Esophagus muscularis mucosa (tissue), 4 donors: Measurements from ENCODE around the gene CNIH3.

Experiments
- EP300 ChIP-seq: sonication (generic); formaldehyde crosslinking; IDR thresholded peaks from one replicate; pipeline ENCODE4 v1.6.1; 2017; ENCODE audit warnings: antibody characterized with exemption
- POLR2A ChIP-seq: fragments of 450-650 bp; IDR thresholded peaks from one replicate; pipeline ENCODE4 v1.6.1; 2017; ENCODE audit warnings: antibody characterized with exemption, moderate library complexity, mild to moderate bottlenecking, low read depth
- POLR2AphosphoS5 ChIP-seq, 2 donors: sonication (generic); formaldehyde crosslinking; IDR thresholded peaks; one replicate each; pipeline ENCODE4 v1.6.1; 2017; ENCODE audit warnings: antibody characterized with exemption in 2 of 2
- TF ChIP-seq, protein P1 (sequence below), 3 experiments: fragments of 200-600 bp in 2 of 3; fragments of 450-650 bp in 1 of 3; sonication (generic) in 2 of 3; IDR thresholded peaks; one replicate each; pipeline ENCODE4 v1.5.1; 2017 to 2019; ENCODE audit warnings: antibody characterized with exemption in 3 of 3, mild to moderate bottlenecking in 2 of 3, moderate library complexity in 1 of 3

DNA sequence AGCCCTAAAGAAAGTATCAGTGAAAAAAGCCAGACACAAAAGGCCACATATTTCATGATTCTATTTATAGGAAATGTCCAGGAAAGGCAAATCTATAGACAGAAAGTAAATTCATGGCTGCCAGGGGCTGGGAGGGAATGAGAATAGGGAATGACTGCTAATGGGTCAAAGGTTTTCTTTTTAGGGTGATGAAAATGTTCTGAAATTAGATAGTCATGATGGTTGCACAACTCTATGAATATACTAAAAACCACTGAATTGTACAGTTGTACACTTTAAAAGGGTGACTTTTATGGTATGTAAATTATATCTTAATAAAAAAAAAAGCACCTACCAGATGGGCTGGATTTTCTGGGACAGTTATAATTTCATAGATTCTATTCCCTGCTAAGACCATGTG, 114.8 kb downstream of the CNIH3 start:
- TF ChIP-seq, protein P1, sequence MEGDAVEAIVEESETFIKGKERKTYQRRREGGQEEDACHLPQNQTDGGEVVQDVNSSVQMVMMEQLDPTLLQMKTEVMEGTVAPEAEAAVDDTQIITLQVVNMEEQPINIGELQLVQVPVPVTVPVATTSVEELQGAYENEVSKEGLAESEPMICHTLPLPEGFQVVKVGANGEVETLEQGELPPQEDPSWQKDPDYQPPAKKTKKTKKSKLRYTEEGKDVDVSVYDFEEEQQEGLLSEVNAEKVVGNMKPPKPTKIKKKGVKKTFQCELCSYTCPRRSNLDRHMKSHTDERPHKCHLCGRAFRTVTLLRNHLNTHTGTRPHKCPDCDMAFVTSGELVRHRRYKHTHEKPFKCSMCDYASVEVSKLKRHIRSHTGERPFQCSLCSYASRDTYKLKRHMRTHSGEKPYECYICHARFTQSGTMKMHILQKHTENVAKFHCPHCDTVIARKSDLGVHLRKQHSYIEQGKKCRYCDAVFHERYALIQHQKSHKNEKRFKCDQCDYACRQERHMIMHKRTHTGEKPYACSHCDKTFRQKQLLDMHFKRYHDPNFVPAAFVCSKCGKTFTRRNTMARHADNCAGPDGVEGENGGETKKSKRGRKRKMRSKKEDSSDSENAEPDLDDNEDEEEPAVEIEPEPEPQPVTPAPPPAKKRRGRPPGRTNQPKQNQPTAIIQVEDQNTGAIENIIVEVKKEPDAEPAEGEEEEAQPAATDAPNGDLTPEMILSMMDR (IDR thresholded peaks at IDR 0.05), result no peak
- TF ChIP-seq EP300 (no peak), POLR2A (no peak), POLR2AphosphoS5 (IDR thresholded peaks at IDR 0.05) (no peak)
